Epidermal melanocyte (primary cell): Measurements from ENCODE around the gene CDC14B.
"Not testable (repeated sequence)": the region's sequence is repeated elsewhere in the genome, so short reads cannot be mapped to it uniquely, and the experiment has no call there.

ENCODE experiments used
- DNase-seq: peaks from one replicate; pipeline ENCODE4 v3.0.0; 2011; ENCODE audit warnings: low spot score; ENCODE audit not compliant: insufficient read length

CDC14B gene

DNA sequence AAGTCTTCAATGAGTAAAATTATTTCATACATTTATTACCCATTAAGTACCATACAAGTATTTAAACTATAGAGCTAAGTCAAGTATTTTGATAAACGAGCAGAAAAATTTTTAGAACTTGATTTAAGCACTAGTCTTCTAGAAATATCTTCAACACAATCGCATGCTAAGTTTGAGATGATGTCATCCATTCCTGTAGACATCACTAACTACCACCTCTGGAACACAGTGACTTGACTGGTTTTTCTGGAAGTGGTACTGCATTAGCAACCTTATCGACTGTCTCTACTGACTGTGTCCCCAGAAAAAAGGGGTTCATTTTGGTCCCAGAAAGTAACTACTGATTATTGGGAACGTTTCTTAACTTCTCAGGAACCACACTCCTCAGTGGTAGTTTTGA is 69.0 kb downstream of the CDC14B start:
- no peak for DNase-seq

DNA sequence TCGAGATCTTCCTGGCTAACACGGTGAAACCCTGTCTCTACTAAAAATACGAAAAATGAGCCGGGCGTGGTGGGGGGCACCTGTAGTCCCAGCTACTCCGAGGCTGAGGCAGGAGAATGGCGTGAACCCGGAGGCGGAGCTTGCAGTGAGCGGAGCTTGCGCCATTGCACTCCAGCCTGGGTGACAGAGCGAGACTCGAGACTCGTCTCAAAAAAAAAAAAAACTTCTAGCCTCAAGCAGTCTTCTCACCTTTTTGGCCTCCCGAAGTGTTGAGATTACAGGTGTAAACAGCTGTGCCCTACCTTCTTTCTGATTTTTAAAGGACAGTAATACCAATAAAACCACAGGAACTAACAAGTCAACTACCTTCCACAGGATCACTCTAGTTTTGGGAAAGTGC is 76.5 kb downstream of the CDC14B start:
- DNase-seq, result not testable (repeated sequence)

DNA sequence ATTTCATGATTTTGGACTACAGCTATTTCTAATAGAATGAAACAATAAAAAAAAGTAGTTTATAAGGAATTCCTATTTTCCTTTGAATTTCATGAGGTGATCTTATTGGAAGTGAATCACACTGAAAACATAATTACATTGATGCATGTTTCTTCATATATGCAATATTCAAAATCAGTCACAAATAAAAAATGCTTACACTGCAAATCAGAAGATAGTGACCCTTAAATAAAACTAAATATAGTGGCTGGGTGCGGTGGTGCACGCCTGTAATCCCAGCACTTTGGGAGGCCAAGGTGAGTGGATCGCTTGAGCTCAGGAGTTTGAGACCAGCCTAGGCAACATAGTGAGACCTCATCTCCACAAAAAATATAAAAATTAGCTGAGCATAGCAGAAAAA is 79.5 kb downstream of the CDC14B start:
- DNase-seq, result no peak

DNA sequence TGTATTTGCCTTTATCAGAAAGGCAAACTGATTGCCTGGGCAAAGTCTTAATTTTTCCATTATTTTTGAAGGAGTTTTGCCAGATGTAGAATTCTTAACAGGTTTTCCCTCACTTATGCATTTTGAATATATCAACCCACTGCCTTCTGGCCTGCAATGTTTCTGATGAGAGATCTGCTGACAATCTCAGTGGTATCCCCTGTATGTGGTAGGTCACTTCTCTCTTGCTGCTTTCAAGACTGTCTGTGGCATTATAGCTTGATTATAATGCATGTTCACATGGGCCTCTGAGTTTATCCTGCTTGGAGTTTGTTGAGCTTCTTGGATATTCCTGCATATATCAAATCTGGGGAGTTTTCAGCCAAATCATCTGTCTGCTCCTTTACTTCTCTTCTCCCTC is 87.5 kb downstream of the CDC14B start:
- DNase-seq, result no peak

DNA sequence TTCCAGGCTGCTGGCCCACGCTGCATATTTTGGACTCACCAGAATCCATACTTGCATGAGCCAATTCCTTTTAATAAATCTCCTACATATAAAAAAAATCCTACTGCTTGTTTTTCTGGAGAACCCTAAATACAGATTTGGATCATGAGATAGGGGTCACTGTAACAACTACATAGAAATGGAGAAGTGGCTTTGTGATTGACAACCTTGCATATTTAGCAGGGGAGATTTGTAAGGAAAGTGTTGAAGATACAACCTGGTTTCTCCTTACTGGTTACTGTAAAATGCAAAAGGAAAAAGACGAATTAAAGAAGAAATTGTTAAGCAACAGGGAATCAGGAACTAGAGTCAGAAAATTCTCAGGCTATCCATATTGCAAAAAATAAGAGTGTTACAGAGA is 94.9 kb downstream of the CDC14B start:
- no peak for DNase-seq

DNA sequence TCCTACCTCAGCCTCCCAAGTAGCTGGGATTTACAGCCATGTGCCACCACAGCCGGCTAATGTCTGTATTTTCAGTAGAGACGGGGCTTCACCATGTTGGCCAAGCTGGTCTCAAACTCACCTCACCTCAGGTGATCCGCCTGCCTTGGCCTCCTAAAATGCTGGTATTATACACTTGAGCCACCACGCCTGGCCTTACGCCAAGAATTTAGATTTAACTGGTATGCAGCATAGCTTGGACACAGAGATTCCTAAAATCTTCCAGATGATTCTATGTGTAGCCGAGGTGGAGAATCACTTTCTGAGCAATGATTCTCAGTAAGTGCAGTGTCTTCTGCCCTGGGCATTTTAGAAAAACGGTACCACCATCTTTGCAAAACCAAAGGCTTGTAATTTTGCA is 95.6 kb downstream of the CDC14B start:
- no peak for DNase-seq

DNA sequence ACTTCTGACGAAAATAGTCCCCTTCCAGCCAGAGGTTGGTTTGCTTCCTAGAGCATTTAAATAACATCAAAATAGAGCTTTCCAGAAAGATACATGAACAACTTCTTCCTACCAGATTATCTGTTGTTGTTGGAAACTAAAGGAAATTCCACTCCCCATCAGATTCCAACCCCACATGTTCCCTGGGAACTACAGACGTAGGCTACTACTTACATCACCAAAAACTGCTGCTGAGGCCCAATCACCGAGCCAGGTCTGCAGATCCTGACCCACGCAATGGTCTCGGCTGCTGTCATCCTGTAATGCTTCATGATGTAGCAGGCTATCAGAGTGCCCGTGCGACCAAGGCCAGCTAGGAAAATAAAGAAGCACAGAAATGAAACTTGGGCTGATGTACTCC is 96.3 kb downstream of the CDC14B start:
- no peak for DNase-seq

DNA sequence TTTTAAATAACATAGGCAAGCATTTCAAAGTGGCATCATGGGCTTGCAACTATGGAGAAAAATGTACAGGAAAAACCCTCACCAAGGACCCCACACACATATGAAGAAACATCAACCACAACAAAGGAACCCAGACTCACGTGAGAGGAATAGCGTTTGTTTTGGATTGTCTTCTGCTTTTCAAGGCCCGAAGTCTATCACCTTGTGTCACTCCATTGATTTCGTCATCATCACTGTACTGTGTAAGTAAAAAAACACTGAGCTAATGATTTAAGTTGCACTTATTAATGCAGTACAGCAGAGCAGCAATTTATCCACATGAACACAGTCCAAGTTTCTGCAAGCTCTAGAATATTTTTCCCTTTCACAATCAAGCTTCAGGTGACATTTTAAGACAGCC is 97.3 kb downstream of the CDC14B start:
- no peak for DNase-seq

DNA sequence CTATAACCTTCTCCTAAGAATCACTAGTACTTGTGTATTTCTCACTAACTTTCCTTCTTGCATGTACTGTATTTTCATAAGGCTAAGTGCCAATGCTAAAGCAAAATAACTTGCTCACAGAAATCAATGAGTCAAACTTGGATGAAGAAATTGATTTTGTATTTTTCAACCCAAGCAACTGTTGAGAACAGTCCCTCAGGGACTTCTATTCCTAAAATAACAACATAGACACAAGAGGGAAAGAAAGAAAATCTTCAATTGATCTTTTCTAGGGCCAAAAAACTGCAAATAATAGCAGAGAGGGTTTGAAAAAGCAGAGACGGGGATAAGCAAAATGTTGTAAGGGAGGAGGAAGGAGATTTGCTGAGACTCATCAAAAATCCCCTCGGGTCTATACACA is 99.9 kb downstream of the CDC14B start:
- no peak for DNase-seq

DNA sequence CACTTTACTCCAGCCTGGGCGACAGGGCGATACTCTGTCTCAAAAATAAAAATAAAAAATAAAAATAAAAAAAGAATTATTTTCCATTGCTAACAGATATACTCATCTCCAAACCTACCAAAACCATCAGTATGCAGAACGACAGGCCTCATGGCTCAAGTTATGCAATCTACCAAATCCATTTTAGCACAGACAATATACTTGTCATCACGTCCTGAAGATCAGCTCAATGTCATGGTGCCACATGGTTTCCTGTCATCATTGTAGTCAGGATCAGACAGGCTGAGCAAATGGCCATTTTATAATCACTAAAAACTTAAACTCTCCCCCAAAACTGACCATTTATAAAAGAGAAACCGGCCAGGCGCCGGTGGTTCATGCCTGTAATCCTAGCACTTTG is 100.5 kb downstream of the CDC14B start:
- no peak for DNase-seq

DNA sequence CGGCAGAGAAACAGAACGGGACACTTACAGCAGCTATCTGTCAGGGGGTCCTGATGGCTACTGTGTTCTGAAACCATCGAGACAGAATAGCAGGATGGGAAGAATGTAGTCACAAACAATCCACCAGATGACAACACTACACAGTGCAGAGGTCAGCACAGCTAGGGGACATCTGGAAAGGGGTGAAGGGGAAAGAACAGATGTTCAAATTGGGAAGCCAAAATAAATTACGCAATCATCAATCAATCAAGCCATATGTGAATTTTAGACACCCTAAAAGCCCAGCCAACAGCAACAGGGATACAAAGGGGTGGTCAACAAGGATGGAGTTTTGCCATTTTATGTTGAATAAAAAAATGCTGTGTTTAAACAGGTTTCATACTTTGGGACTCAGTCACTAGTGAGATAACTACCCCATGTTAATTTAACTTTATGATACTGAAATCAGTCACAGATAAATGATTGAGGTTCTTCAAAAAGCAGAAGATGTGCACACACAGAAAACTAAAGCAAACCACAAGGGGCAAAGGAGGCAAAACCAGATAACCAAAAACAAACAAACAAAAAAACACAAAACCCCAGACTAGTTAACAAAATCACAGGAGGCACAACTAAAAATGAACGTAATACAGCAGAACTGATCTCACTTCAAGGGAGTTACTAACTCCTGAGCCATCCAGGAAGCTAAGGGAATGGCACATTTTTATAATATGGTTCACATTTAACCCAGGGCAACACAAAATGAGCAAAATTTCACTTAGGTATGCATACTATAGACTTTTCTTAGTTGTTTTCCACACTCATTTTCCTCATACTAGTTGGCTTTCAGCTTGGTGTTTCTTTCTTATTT is 103.8 kb downstream of the CDC14B start:
- no peak for DNase-seq

DNA sequence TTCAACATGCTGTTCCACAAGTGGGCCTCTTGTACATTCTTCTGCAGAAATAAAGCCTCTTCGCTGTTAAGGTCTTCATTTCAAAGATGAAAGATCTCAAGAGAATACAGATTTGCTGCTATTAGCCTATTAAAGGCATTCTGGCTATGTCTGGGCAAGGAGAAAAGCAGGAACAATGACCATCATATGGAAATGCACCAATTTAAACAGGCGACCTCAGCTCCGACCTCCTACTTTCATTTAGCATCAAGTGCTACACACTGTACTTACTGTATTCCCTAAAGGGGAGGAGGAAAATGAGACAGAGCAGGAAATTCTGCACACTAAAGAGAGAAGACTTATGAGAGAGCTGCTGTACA is 104.9 kb downstream of the CDC14B start:
- DNase-seq, result no peak

DNA sequence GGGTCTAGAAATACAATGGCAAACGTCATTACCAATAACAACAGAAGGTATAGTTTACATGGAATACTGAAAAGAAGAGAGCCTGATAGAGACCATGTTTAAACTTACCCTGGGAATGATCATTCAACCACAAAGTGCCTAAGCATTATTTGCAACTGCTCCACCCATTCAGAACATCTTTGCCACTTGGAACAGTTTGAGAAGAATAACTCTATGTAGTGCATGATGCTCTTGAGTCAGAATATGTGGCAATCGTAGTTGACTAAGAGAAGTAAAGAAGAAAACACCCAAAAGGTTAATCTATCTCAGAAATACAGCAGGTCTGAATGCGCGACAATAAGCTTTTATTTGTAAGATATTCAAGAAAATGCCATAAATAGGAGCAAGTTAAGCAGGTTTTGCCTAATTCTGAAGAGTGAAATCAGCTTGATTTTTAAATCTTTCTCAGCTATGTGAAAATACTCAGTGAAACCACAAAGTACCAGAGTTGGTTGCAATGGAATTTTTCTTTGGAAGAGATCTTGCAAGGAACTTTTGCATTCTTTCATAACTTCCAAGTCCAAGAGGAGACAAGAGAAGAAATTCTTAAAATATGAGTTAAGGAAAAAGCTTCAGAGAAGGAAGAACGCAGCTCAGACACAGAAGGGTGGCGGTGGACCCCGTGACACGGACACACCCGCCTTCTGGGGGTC is 105.4 kb downstream of the CDC14B start:
- peak; percentile 55 for DNase-seq

DNA sequence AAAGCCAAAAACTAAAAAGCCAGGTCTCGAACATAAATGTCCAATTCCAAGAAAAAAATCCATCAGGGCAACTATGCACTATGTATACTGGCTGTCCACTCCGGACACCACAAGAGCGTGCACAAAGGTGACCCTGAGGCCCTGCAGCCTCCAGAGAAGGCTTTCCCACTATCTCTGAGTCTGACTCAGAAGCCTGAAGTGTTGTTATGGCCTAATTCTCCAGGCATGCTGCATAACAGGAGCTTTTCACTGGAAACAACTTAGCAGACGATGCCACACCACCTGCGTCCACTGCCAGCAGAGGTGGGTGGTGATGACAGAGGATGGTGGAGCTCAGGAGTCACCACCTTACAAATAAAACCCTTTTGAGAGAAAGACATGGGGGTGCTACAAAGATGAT is 106.0 kb downstream of the CDC14B start:
- no peak for DNase-seq

DNA sequence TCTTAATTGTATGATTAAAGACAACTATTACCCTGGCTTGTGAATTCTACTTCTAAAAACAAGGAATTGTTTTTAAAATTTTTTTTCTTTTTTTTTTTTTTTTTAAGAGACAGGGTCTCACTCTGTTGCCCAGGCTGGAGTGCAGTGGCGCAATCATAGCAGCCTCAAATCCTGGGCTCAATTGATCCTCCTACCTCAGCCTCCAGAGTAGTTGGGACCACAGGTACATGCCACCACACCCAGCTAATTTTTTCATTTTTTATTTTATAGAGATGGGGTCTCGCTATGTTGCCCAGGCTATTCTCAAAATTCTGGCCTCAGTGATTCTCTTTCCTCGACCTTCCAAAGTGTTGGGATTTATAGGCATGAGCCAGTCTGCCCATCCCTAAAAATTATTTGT is 107.4 kb downstream of the CDC14B start:
- no peak for DNase-seq

DNA sequence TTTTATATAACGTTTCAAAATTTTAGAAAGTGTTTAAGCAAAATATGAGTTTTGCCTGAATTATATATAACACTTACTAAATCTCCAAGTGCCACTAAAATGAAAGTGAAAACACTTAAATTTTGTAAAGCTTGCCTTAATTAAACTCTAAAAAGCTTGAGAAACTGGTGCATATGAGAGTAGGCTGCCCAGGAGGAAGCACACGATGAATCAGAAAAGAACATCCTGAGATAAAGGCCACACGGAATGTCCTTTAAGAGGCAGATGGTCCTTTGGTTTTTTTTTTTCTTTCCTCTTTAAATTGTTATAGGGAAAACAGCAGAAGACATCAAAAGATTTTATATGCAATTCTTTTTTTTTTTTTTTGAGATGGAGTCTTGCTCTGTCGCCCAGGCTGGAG is 109.4 kb downstream of the CDC14B start:
- DNase-seq, result no peak

DNA sequence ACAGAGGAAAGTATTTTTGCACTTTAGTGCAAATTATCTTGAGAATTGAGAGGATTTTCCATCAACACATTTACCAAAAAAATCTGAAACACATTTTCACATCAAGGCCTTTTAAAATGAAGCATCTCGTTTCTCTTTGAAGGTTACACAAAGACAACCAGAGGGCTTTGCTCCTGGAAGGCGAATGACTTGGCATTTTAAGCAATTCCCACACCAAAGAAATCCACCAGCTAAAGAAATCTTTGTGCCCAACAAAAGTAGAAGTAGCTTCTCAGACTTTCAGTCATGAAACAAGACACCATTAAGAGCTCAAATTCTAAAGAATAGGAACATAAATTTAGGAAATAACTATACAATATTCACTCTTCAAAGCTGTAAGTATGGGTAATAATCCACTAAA is 109.8 kb downstream of the CDC14B start:
- no peak for DNase-seq

DNA sequence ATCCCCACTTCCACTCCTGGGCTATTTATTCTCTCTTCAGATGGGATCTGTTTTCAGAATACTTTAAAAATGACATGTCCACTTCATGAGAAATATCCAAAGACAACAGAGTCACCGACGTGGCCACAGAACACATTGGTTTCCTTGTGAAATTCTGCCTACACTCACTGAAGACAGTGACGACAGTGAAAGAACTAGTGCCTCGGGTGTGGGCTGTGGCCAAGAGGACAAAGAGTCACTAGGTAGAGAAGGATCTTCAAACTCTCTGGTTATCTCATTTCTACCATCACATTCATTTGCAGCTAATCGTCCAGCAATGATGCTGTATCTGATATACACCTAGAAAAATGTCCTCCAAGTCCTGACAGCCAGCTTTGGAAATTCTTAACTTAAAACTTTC is 110.6 kb downstream of the CDC14B start:
- no peak for DNase-seq

DNA sequence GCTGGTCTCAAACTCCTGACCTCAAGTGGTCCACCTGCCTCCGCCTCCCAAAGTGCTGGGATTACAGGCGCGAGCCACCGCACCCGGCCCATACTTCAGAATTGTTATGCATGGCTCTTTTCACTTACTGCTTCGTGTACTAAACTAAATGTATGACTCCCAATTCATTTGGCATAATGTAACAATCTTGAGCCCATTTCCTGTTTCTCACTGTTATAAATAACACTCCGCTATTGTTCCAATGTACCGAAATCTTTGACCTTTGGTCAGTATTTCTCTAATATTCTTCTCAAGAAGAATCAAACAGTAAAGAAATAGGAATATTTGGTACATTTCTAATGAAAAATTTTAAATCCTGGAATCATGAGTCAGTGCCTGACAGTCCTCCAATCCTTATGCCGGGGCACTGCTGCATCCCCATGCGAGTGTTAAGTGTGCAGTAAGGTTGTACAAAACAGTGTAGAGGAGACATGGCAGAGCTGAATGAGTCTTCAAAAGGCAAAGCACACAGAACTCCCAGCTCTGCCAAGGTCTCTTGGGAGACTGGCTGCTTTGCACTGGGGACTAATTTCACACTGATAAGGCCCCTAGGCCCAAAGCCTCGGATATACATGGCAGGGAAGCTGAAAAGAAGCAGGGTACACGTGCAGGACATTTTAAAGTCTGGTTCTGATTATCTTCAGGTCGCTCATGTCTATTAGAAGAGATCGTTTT is 111.3 kb downstream of the CDC14B start:
- DNase-seq, result no peak

DNA sequence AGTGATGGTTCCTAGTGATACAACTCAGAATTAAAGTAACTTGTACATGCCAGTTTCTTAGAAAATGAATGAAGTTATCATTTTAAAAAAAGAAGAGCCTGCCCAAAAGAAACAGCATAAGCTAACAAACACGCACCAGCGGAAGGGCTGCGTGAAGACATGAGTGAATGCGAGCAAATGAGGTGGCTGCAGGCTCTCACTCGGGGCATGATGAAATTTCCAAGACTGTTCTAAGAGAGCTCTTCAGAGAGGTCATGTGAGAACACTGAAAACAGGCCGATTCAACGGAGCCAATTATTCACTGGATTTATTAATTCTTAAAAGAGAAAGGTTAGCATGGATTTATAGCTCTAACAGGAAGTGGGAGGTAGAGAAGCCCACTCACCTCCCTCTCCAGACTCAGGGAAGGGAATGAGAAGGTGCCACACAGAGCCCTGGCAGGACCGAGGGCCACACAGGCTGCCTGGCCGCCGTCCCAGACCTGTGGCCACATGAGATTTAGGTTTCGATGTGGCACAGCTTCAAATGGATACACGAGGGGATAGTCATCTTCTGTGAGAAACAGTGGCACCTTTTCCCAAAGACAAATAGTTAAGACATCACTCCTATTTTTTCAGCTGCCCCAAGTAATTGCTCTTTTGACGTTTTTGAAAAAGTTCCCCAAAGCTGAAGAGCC is 114.2 kb downstream of the CDC14B start:
- DNase-seq, result no peak

DNA sequence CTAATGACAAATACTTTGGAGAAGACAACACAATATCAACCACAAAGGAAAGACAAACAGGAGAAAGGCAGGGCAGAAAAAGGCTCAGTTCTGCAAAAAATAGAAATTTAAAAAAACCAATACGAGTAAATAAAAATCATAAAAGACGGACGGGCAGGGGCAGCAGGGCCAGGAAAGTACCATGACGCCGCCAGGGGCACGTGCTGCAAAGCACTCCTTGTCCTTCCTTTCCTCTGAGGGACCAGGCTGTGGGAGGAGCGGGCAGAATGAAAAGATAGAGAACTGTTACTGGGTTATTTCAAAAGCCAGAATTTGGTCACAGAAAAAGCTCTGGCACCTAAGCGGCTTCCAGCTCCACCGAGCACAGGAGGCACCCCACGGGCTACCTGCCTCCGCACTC is 115.7 kb downstream of the CDC14B start:
- DNase-seq, result no peak

DNA sequence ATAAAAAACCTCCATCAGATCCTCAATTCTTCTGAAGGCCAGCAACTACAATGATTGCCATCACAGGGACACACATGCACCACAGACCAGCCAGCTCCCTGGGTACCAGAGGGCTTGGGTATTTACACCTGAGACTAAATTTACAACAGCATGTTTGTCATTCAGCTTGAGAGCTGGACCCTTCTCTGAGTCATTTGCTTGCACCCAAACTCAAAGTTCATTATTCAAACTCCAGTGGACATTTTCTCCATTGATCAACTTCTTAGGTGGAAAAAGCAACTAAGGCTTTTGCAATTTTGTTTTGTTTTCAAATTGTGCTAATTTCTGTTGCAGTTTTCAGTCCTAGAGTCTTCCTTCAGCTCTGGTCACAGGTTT is 116.3 kb downstream of the CDC14B start:
- DNase-seq, result not testable (repeated sequence)
